Measurements from ENCODE around the gene EVI2A. TPM values are rescaled to one million over a fixed set of nuclear protein-coding genes. Genes with fewer than 3 reads are reported as not detected.

The EVI2A gene
- polyA plus RNA-seq, 1 donor (not counting 4 experiments of a cell fraction or from before 2014, with no cell fraction given): 0.12 TPM

DNA sequence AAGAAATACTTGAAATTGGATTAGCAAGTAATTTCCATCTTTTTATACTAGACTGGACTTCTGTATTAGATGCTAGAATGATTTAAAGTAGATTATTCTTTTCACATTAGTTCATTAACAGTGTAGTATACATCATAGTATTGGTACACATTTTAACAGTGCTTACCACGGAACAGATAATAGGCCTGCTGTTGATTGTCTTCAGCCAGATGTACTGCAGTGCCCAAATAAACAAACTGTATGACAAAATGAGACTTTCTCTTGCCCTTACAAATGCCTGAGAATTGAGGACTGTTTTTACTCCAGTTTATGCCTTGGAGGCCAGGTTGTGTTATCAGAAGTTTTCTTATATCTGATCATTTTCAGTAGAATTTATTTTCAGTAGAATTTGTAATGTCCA lies 631 bp downstream of the EVI2A start:
- no peak overlapping the region for H3K9ac ChIP-seq (ENCODE audit: control insufficient read depth, extremely low read depth, insufficient read depth, low read length)
- H3K36me3 ChIP-seq (ENCODE audit: control insufficient read depth in 2 of 2, extremely low read depth in 1 of 2, insufficient read depth in 2 of 2, low read length in 2 of 2): no peaks in the 10 kb centered on the region
- H3K9me3 ChIP-seq (ENCODE audit: control insufficient read depth, low read depth, low read length): no peaks in the 10 kb centered on the region
- no peaks in the 10 kb centered on the region for H3K9me1 ChIP-seq (ENCODE audit: control insufficient read depth, extremely low read depth, insufficient read depth, low read length)
- no peaks in the 10 kb centered on the region for H4K20me1 ChIP-seq (ENCODE audit: control insufficient read depth, extremely low read depth, insufficient read depth, low read length)
- dilution Hi-C loops (cut with MboI; ENCODE audit: extremely low pct_ligation_motif_present, low sequenced_read_pairs): no loop called here
- H3K4me3 ChIP-seq (ENCODE audit: control insufficient read depth in 2 of 3, extremely low read depth in 1 of 3, insufficient read depth in 2 of 3, low read depth in 1 of 3, low read length in 3 of 3): no peak overlapping the region
- H3K4me2 ChIP-seq (ENCODE audit: control insufficient read depth, extremely low read depth, insufficient read depth, low read depth, low read length): no peak overlapping the region
- H3K27me3 ChIP-seq (ENCODE audit: control insufficient read depth, extremely low read depth, insufficient read depth, low read length): no peaks in the 10 kb centered on the region
- H3K27ac ChIP-seq (ENCODE audit: control insufficient read depth, insufficient read depth, low read length): no peak overlapping the region
- H3K79me2 ChIP-seq (ENCODE audit: control insufficient read depth, insufficient read depth, low read length): no peaks in the 10 kb centered on the region
- DNase-seq (ENCODE audit: low read depth, low spot score) (no peak), FAIRE-seq (no peak)
- H3K4me1 ChIP-seq (ENCODE audit: control insufficient read depth, extremely low read depth, insufficient read depth, low read length): peaks cover 20% of the 10 kb centered on the region
- TF ChIP-seq EZH2 (IDR thresholded peaks at IDR 0.05; ENCODE audit: low read length): no peak
- TF ChIP-seq, protein P1, sequence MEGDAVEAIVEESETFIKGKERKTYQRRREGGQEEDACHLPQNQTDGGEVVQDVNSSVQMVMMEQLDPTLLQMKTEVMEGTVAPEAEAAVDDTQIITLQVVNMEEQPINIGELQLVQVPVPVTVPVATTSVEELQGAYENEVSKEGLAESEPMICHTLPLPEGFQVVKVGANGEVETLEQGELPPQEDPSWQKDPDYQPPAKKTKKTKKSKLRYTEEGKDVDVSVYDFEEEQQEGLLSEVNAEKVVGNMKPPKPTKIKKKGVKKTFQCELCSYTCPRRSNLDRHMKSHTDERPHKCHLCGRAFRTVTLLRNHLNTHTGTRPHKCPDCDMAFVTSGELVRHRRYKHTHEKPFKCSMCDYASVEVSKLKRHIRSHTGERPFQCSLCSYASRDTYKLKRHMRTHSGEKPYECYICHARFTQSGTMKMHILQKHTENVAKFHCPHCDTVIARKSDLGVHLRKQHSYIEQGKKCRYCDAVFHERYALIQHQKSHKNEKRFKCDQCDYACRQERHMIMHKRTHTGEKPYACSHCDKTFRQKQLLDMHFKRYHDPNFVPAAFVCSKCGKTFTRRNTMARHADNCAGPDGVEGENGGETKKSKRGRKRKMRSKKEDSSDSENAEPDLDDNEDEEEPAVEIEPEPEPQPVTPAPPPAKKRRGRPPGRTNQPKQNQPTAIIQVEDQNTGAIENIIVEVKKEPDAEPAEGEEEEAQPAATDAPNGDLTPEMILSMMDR (optimal IDR thresholded peaks at IDR 0.05 in 1 of 3, IDR thresholded peaks at IDR 0.05 in 1 of 3, conservative IDR thresholded peaks at IDR 0.05 in 1 of 3; ENCODE audit: extremely low read depth in 1 of 3, insufficient read depth in 2 of 3, low read length in 3 of 3): no peak
- no peak overlapping the region for H2AFZ ChIP-seq (ENCODE audit: control insufficient read depth, low read length)

DNA sequence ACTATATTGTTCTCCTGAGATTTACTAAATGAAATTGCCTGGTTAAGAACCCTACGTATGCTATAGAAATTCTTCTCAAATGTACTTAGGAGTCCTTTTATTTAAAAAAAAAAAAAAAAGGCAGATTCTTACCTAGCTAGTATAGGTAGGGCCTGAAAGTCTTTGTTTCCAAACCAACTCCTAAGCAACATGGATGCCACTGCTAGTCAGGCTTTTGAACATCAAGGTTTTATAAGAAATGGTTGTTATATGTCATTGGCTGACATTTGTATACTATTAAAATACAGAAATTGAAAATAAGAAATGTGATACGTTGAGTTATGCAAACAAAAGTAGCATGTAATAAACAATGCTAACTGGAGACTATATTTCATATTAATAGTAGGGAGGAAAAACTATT lies 1.2 kb downstream of the EVI2A start:
- DNase-seq (ENCODE audit: low read depth, low spot score) (no peak), FAIRE-seq (no peak)
- Histone ChIP-seq H3K9ac (ENCODE audit: control insufficient read depth, extremely low read depth, insufficient read depth, low read length) (no peak overlapping the region), H4K20me1 (ENCODE audit: control insufficient read depth, extremely low read depth, insufficient read depth, low read length) (no peaks in the 10 kb centered on the region), H3K36me3 (ENCODE audit: control insufficient read depth in 2 of 2, extremely low read depth in 1 of 2, insufficient read depth in 2 of 2, low read length in 2 of 2) (no peaks in the 10 kb centered on the region), H3K4me1 (ENCODE audit: control insufficient read depth, extremely low read depth, insufficient read depth, low read length) (peaks cover 20% of the 10 kb centered on the region), H3K9me1 (ENCODE audit: control insufficient read depth, extremely low read depth, insufficient read depth, low read length) (no peaks in the 10 kb centered on the region), H2AFZ (ENCODE audit: control insufficient read depth, low read length) (no peak overlapping the region), H3K4me3 (ENCODE audit: control insufficient read depth in 2 of 3, extremely low read depth in 1 of 3, insufficient read depth in 2 of 3, low read depth in 1 of 3, low read length in 3 of 3) (no peak overlapping the region), H3K9me3 (ENCODE audit: control insufficient read depth, low read depth, low read length) (no peaks in the 10 kb centered on the region), H3K4me2 (ENCODE audit: control insufficient read depth, extremely low read depth, insufficient read depth, low read depth, low read length) (no peak overlapping the region), H3K79me2 (ENCODE audit: control insufficient read depth, insufficient read depth, low read length) (no peaks in the 10 kb centered on the region), H3K27ac (ENCODE audit: control insufficient read depth, insufficient read depth, low read length) (no peak overlapping the region), H3K27me3 (ENCODE audit: control insufficient read depth, extremely low read depth, insufficient read depth, low read length) (no peaks in the 10 kb centered on the region)
- TF ChIP-seq EZH2 (IDR thresholded peaks at IDR 0.05; ENCODE audit: low read length): no peak
- TF ChIP-seq, protein P1 (optimal IDR thresholded peaks at IDR 0.05 in 1 of 3, IDR thresholded peaks at IDR 0.05 in 1 of 3, conservative IDR thresholded peaks at IDR 0.05 in 1 of 3; ENCODE audit: extremely low read depth in 1 of 3, insufficient read depth in 2 of 3, low read length in 3 of 3): no peak
- dilution Hi-C loops (cut with MboI; ENCODE audit: extremely low pct_ligation_motif_present, low sequenced_read_pairs): no loop called here

All from keratinocyte (primary cell).